C4-2B (cell line): ENCODE results near the gene VPS39.

Source experiments
- H3K27ac ChIP-seq: fragments of 450-650 bp; 2 replicates; pipeline ENCODE4 v1.5.1; 2017
- CTCF ChIP-seq: fragments of 450-650 bp; conservative IDR thresholded peaks from 2 replicates; pipeline ENCODE4 v1.5.1; 2017; ENCODE audit warnings: mild to moderate bottlenecking
- ZFX ChIP-seq: fragments of 450-650 bp; IDR thresholded peaks from 2 replicates; pipeline ENCODE4 v1.6.1; 2017

Gene VPS39

GRCh38 chr15:42215913-42216829 lies 8.1 kb upstream of the VPS39 start:
- TF ChIP-seq CTCF (peak; percentile 28), ZFX (no peak)
- H3K27ac ChIP-seq = no peak overlapping the region

- TF ChIP-seq ZFX (no peak), CTCF (no peak)
- no peak overlapping the region for H3K27ac ChIP-seq
These were observed 6.5 kb upstream of the VPS39 start for GRCh38 chr15:42214600-42214999.

GRCh38 chr15:42213511-42213910 lies 5.4 kb upstream of the VPS39 start:
- TF ChIP-seq ZFX (no peak), CTCF (no peak)
- no peak overlapping the region for H3K27ac ChIP-seq

GRCh38 chr15:42210696-42211095 lies 2.6 kb upstream of the VPS39 start:
- no peak overlapping the region for H3K27ac ChIP-seq
- TF ChIP-seq ZFX (no peak), CTCF (no peak)

- no peak for TF ChIP-seq CTCF
- TF ChIP-seq ZFX = no peak
- no peak overlapping the region for H3K27ac ChIP-seq
These were observed 1.7 kb downstream of the VPS39 start for GRCh38 chr15:42206406-42206805.

- no peak overlapping the region for H3K27ac ChIP-seq
- TF ChIP-seq CTCF (no peak), ZFX (no peak)
These were observed 4.2 kb downstream of the VPS39 start for GRCh38 chr15:42203891-42204290.

- H3K27ac ChIP-seq = no peak overlapping the region
- TF ChIP-seq ZFX (no peak), CTCF (no peak)
These were observed 5.5 kb downstream of the VPS39 start for GRCh38 chr15:42202653-42203052.
